ENCODE results near the gene NXPE2.
"Not testable (repeated sequence)": the region's sequence is repeated elsewhere in the genome, so short reads cannot be mapped to it uniquely, and the experiment has no call there.

Gene NXPE2

DNA sequence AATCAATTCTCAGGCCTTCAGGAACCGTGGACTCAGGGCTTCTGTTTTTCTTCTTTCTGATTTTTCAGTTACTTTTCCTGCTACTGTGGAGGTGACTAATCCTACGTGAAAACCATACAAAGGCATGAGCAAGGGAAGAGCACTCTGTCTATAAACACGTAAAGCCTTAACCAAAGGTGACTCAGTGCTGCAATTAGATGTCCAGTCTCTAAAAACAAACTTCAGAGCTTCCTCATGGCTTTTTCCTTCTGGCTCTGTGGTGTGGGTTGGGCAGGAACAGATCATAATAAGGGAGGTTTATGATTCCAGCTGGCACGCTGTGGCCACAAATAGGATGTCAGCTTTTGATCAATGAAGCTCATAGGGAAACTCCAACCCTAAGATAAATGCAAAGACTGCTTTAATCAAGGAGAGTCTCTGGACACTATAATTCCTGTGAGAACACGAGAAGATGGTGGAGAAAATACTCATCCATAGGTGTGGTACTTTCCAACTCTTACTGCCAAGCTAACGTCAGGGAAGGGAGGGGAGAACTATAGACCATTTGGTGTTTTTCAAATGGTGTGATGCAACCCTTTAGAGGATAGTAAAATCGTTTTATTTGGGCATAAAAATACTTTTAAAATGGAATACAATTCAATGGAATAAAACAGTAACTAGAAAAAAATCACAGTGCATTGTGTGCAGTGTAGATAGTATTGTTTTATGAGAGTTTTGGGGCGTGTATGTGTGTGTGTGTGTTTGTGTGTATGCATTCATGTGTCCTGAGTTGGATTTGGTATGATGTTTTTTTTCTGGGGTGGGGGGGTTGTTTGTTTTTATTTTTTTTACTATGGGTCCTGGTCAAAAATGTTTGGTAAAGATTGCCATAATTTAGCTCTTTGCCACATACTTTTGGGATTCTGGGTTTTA is at the start of gene NXPE2:
TSS of gene NXPE2 (plus strand) at position 403 of the 912 bp plus-strand sequence. CDS start at position 452, 49 bp downstream.
- DNase-seq: no peak

DNA sequence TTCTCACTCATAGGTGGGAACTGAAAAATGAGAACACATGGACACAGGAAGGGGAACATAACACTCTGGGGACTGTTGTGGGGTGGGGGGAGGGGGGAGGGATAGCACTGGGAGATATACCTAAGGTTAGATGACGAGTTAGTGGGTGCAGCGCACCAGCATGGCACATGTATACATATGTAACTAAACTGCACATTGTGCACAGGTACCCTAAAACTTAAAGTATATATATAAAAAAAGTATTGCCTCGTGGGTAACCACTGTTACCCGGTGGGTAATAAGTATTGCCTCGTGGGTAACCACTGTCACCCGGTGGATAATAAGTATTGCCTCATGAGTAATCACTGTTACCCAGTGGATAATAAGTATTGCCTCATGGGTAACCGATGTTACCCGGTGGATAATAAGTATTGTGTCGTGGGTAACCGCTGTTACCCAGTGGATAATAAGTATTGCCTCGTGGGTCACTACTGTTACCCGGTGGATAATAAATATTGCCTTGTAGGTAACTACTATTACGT is 46.8 kb upstream of the NXPE2 start:
- DNase-seq: not testable (repeated sequence)

DNA sequence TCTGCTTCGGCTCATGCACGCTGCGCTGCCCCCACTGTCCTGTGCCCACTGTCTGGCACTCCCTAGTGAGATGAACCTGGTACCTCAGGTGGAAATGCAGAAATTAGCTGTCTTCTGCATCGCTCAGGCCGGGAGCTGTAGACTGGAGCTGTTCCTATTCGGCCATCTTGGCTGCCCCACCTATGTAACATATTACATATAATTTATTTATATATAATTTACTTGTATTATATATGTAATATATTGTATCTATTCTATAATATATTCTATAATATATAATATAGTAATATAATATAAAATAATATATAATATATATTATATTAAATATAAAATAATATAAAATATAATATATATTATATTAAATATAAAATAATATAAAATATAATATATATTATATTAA is 38.9 kb upstream of the NXPE2 start:
- not testable (repeated sequence) for DNase-seq

DNA sequence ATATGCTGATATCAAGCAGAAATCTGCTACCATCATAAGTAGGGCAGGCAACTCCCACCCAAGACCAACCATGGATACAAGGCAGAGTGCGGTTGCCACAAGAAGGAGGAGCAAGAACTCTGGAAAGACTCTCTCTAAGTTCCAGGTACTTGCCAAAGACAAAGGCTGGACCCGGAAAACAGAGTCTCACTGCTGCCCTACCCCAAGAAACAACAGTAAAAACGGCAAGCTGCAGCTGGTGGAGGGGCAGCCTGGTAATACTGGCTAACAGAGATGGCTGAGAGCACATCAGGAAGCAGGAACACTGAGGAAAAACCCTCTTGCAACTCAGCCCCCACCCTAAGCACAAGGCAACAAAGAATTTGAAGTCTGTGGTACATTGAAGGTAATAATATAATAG is 27.7 kb upstream of the NXPE2 start:
- DNase-seq: no peak

DNA sequence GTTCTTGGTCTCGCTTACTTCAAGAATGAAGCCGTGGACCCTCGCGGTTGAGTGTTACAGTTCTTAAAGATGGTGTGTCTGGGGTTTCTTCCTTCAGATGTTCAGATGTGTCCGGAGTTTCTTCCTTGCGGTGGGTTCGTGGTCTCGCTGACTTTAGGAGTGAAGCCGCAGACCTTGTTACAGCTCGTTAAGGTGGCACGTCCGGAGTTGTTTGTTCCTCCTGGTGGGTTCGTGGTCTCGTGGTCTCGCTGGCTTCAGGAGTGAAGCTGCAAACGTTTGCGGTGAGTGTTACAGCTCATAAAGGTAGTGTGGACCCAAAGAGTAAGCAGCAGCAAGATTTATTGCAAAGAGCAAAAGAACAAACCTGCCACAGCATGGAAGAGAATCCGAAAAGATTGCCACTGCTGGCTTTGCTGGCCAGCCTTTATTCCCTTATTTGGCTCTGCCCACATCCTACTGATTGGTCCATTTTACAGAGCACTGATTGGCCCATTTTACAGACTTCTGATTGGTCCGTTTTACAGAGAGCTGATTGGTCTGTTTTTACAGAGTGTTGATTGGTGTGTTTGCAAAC is 27.1 kb upstream of the NXPE2 start:
- no peak for DNase-seq

DNA sequence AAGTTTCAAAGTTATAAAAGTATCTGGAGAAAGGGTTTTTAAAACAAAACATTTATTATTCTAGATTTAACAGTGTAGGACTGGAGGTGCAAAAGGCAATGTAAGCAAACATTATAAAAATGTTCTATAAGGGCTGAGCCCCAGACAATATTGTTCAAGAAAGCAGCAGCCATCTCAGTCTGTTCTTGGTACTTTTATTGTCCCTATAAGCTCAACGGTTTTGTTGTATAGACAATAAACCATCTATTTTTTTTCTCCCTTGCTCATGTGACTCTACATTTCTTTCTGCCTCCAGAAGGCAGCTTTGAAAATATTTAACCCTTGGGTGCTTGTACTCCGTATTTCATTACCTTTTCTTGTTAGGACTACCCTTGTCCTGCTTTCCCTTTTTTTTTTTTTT is 25.2 kb upstream of the NXPE2 start:
- DNase-seq: no peak

DNA sequence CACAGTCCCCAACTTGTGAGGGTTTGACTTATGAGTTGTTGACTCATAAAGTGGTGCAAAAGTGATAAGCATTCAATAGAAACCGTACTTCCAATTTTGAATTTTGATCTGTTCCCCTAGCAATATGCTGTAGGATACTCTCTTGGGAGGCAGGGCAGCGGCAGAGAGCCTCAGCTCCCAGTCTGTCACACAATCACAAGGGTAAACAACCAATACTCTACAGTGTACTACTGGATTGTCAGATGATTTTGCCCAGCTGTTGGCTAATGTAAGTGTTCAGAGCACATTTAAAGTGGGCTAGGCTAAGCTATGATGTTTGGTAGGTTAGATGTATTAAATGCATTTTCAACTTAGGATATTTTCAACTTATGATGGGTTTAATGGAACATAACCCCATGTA is 13.7 kb upstream of the NXPE2 start:
- DNase-seq: no peak

DNA sequence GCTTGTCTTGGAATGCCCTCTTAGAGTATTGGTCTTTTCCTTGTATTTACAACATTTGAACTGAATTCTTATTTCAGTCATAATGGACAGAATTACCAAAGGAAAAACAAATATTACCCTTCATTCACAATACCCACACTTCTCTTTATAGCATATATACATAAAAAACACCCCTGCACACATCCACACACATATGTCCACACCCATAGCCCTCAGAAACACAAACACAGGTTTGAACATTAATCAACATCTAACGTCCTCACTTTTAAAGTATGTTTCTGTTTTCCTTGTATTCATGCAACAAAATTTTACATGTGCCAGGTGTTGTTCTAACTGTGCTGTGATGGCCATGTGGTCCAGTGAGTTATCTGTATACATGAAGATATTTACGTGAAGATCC is 11.6 kb upstream of the NXPE2 start:
- DNase-seq: no peak

DNA sequence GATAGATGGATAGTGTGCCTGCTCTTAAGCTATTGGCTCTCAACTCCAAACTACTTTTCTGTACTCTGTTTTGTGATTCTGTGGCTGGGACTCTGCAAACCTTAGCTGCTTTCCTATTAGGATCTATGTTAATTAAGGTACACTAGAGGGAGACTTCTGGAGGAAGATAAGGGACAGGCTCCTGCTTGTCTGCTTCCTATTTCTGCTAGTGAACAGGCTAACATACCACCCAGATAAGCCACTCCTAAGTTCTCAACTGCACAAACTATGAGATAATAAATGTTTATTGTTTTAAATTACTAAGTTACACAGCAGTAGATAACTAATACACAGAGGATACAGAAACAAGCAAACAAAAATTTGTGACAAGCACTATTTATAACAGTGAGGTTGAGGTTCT is 10.2 kb upstream of the NXPE2 start:
- no peak for DNase-seq

DNA sequence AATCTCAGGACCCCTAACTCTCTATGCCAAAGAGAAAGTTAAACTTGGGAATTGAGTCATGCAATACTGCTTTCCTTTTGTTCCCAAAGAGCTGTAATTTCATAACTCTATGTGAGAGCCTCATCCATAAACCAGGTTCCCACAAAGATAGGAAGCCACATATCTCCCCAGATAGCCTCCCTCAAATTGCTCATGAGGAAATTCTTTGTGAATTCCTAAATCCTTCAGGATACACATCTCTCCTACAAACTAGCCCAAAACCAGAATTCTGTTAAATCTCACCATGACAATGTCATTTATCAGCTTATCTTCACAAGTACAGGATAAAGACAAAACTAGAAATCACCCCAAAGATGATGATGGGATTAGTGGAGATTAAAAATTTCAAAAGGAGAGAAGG is 4.7 kb upstream of the NXPE2 start:
- DNase-seq: no peak

DNA sequence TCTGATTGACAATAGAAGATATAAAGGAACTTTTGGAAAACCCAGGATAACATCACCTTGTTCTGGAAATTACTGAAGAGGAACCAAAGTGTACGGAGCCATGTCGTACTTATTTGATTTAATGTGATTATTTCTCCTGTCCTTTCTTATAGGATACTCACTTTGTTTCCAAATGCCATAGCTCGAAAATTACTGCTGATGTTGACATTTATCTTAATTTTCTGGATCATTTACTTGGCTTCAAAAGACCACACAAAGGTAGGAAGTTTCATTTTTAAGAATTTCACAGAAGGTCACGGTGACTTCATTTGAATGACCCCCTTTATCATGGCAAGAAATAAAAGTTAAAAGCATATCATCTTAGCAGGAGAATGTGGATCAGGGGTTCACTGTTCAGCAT is 1.2 kb downstream of the NXPE2 start:
- no peak for DNase-seq

DNA sequence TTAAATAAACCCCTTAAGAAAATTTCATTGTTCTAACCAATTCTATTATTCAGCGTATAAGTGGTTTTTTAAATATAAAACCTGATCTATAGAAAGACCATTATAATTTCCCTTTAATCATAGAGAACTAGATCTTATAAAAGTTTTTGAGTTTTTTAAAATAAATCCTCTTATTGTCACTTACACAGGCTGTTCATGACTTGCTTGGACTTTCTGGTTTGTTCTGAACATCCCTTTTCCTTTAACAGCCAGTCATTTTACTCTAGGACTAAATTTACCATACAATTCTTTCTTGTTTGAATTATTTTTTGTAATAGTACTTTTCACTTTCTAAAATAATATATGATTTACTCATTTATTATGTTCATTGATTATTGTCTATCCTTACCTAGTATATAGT is 4.7 kb downstream of the NXPE2 start:
- DNase-seq: no peak

DNA sequence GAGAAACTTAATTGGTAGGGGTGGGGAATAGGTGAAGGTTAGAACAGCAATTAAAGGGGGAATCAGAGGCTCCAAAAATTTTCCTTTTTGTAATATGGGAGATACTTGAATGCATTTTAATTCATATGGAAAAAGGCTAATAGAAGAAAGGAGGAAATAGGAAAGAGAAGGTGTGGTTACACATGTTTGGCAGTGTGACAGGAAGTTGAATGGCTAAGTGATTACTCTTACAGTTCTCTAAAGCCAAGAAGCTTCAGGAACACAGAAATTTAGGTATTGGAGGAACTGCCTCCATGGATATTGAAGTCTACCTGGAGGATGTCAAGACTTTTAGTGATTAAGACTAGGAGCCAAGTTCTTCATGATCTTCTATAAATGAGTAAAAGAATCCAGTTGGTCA is 6.3 kb downstream of the NXPE2 start:
- no peak for DNase-seq

DNA sequence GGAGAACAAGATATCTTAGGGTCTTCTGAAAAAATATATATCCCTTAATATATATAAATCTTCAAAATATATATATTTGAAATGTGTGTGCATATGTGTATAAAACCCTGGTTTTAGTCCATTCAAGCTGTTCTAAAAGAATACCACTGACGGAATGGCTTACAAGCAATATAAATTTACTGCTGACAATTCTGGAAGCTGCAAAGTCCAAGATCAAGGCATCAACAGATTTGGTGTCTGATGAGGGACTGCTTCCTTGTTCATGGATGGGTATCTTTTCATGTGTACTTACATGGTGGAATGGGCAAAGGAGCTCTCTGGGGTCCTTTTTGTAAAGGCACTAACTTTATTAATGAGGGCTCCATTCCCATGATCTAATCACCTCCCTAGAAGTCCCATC is 6.8 kb downstream of the NXPE2 start:
- DNase-seq: no peak

DNA sequence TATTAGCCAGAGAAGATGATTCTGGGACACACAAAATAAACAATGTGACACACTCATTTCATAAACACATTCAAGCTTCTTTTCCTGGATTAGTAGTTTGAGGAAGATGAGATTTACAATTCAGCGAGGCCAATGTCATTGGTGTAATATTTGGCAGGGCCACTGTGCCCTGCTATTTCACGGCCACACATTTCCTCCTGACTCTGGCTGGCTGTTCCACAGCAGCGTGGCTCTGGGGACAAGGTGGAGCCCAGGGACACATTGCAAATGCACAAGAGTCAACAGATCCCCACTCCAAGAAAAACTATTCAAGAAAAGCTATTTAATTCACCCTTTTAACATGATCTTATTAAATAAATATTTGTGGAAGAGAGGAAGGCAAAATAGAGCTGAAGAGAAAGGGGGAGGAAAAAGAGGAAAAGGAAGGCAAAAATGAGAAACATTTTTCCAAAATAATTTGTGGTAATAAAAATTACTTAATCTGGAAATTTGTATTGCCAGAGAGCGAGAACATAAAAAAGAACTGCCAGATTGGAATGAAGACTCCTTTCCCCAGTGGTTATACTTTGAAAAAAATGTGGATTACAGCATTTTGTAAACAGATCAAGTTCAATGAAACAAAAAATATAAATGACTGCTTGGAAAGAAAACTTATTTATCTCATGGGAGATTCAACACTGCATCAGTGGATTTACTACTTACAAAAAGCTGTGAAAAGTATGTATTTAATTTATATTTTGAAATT is 27.1 kb downstream of the NXPE2 start:
- no peak for DNase-seq

DNA sequence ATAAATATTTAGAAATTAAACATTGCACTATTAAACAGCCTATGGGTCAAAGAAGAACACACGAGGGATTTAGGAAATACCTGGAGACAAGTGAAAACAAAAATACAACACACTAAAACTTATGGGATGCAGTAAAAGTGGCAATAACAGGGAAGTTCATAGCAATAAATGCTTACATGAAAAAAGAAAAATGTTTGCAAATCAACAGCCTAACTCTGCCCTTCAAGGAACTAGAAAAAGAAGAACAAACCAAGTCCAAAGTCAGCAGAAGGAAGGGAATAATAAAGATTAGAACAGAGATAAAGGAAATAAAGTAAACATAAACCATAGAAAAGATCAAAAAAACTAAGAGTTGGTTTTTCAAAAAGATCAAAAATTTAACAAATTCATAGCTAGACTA is 31.6 kb downstream of the NXPE2 start:
- DNase-seq: no peak

DNA sequence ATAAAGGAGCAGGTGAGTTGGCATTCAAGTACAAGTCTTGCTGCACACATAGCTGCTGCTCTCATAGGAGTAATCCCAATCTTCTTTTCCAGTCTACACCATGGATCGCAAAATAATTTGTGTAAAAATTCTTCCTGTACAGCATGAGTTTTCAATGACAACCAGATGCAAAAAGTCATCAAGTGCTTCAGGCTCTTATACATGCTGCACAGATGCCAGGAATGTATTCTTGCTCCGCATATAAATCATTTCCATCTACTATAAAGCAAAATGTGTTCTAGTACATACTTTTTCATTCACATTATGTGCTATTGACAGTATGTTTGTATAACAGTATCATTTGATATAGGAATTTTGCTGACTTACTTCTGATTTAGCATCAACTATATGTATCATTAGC is 35.4 kb downstream of the NXPE2 start:
- DNase-seq: no peak

DNA sequence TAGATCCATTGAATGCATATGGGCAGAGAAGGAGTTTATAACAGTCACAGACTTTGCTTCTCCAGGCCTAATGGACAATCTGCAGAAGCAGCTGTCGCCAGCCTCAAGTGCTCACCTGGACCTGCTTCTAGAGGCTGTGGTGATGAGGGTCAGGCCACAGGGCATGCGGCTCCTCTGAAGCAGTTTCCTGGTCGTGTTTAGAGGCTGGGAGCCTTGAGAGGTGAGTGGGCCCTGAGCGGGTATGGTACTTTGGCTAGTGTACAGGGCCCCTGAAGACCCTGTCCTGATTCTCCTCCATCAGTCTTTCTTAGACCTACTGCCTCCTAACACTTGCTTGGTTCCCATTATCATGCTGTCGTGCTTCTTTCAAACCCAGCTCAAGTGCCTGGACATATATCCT is 41.2 kb downstream of the NXPE2 start:
- no peak for DNase-seq

DNA sequence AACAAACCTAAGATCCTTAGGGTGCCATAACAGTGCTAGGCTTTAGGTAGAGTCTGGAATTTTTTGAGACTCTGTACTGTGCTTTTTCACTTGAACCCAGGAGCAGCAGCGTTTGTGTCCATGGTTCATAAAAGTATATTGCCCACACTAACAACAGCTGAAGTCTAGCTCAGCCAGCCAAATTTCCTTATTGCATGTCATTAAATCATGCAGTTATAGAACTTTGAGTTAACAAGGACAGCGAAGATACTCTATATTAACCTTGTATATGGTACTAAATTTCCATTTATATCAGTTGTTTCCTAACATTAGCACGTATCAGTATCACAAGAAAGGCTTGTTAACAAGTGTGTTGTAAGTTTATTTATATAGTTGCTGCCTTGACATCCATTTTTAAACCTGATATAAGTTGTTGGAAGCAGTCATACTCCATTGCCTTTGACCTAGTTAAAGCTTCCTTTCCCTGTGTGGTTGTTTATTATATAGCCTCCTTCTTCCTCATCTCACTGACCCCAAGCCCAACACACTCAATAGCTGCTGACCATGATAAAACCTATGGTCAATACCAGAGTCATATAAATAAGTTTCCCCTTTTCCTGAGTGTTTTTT is 46.7 kb downstream of the NXPE2 start:
- no peak for DNase-seq

DNA sequence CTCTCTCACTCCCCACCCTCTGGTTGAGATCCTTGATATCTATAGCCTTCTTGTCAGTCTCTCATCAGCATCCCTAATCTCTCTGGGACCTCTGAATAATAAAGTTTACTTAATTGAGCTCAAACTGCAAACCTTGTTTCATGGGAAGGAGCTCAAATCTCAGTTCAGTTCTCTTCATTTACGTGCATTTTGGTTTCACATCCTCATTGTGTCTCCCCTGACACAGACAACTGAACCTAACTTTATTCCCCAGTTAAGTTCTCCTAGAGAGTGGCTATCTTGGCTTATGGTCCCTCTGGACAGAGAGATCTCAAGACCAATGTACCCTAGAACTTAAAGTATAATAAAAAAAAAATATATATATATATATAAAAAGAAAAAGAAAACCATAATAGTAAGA is 47.3 kb downstream of the NXPE2 start:
- DNase-seq: no peak

DNA sequence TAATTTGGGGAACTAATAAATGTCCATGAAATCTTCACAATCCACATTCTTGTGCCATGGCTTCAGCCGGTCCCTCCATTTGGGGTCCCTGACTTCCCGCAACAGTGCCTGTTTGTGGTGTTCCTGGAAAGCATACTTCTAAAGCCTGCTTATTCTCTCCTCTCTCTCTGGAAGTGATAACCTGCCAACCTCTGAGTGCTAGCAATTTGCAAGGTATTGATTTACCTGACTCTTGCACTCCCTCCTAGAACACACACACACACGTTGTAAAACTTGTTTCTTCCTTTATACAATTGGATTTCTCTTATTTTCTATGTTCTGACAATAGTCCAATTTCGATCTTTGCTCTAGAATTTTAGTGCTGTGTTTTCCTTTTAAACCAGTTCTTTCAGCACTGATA is 58.5 kb downstream of the NXPE2 start:
- DNase-seq: no peak

DNA sequence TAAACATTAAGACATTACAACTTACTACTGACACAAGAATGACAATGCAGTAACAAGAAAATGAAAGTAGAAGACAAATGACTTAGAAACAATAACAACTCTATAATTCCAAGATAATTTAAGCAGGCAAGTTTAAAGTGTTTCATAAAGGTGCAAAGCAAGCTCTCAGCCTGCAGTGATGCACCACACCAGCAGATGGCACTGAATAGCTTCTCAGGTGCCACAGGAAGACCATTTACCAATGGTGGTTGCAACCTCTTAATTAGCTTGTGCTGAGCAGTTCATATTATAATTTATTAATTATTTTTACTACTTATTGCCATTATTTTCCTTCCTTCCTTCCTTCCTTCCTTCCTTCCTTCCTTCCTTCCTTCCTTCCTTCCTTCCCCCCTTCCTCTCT is 60.6 kb downstream of the NXPE2 start:
- peak; percentile 12 for DNase-seq

DNA sequence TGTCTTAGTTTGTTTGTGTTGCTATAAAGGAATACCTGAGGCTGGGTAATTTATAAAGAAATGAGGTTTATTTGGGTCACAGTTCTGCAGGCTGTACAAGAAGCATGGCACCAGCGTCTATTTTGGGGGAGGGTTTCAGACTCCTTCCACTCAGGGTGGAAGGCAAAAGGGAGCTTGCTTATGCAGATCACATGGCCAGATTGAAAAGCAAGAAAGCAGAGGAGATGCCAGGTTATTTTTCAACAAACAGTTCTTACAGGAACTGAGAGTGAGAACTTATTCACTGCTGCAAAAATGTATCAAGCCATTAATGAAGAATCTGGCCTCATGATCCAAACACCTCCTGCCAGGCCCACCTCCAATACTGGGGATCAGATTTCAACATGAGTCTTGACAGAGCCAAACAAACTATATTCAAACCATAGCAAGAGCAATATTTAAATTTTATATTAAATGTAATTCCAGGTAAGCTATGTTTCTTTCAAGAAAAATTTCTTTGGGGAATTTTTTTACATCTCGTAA is 66.9 kb downstream of the NXPE2 start:
- no peak for DNase-seq

Data from activated naive CD4-positive, alpha-beta T cell treated with anti-CD3 and anti-CD28 coated beads, Interleukin-2, amount 50 U/mL, for 16 hours (primary cell).